ENCODE data around the gene DYNLT2. TPM values are rescaled to one million over a fixed set of nuclear protein-coding genes. Genes with fewer than 3 reads are reported as not detected.

DYNLT2 gene
- total RNA-seq, 2 experiments from 2014 or later, result 2.2 to 2.4 TPM

- ChIA-PET POLR2A (interaction anchor here (2.1 to 3.0 kb wide), 2 partner anchors 9 to 12 kb away, joined by 8 to 20 read pairs; partner anchors contain the start of genes C6orf120, PHF10 and WDR27), CTCF (no interaction called here)
- DNase-seq (no peak), ATAC-seq (no peak)
- H3K36me3 Mint-ChIP-seq (ENCODE audit: low read depth), result peaks cover 60% of the 10 kb centered on the region
- TF ChIP-seq, protein P1, sequence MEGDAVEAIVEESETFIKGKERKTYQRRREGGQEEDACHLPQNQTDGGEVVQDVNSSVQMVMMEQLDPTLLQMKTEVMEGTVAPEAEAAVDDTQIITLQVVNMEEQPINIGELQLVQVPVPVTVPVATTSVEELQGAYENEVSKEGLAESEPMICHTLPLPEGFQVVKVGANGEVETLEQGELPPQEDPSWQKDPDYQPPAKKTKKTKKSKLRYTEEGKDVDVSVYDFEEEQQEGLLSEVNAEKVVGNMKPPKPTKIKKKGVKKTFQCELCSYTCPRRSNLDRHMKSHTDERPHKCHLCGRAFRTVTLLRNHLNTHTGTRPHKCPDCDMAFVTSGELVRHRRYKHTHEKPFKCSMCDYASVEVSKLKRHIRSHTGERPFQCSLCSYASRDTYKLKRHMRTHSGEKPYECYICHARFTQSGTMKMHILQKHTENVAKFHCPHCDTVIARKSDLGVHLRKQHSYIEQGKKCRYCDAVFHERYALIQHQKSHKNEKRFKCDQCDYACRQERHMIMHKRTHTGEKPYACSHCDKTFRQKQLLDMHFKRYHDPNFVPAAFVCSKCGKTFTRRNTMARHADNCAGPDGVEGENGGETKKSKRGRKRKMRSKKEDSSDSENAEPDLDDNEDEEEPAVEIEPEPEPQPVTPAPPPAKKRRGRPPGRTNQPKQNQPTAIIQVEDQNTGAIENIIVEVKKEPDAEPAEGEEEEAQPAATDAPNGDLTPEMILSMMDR (IDR thresholded peaks at IDR 0.05), result no peak
- no peaks in the 10 kb centered on the region for H3K9me3 Mint-ChIP-seq
- no peak overlapping the region for H3K4me3 Mint-ChIP-seq
- intact Hi-C loops (cut with micrococcal nuclease), result no loop called here
- no peak overlapping the region for H3K27ac Mint-ChIP-seq
- H3K27me3 Mint-ChIP-seq, result no peaks in the 10 kb centered on the region
- peaks cover 18% of the 10 kb centered on the region for H3K4me1 Mint-ChIP-seq (ENCODE audit: low read depth)
These were observed 36.8 kb downstream of the DYNLT2 start for GRCh38 chr6:169714595-169714994.

GRCh38 chr6:169714178-169714577 lies 37.2 kb downstream of the DYNLT2 start:
- peaks cover 18% of the 10 kb centered on the region for H3K4me1 Mint-ChIP-seq (ENCODE audit: low read depth)
- TF ChIP-seq, protein P1 (IDR thresholded peaks at IDR 0.05), result no peak
- DNase-seq, result no peak
- intact Hi-C loops (cut with micrococcal nuclease), result no loop called here
- no peak overlapping the region for H3K27ac Mint-ChIP-seq
- POLR2A ChIA-PET, result interaction anchor here (2.1 to 3.0 kb wide), 2 partner anchors 10 to 12 kb away, joined by 8 to 20 read pairs; partner anchors contain the start of genes C6orf120, PHF10 and WDR27
- ATAC-seq, result no peak
- CTCF ChIA-PET, result no interaction called here
- H3K4me3 Mint-ChIP-seq, result no peak overlapping the region
- H3K36me3 Mint-ChIP-seq (ENCODE audit: low read depth), result peaks cover 55% of the 10 kb centered on the region
- H3K9me3 Mint-ChIP-seq, result no peaks in the 10 kb centered on the region
- no peaks in the 10 kb centered on the region for H3K27me3 Mint-ChIP-seq

GRCh38 chr6:169710009-169710408 lies 41.4 kb downstream of the DYNLT2 start:
- POLR2A ChIA-PET, result interaction anchor here (0.9 to 4.6 kb wide), 3 partner anchors 8 to 15 kb away, joined by 3 to 28 read pairs (median 5); partner anchors contain the start of genes C6orf120, PHF10 and WDR27
- Mint-ChIP-seq H3K36me3 (ENCODE audit: low read depth) (peaks cover 46% of the 10 kb centered on the region), H3K27ac (peak overlapping the region; percentile 51), H3K9me3 (no peaks in the 10 kb centered on the region), H3K27me3 (no peaks in the 10 kb centered on the region), H3K4me1 (ENCODE audit: low read depth) (peaks cover 37% of the 10 kb centered on the region), H3K4me3 (no peak overlapping the region)
- no peak for ATAC-seq
- TF ChIP-seq, protein P1 (IDR thresholded peaks at IDR 0.05), result no peak
- CTCF ChIA-PET, result interaction anchor here (0.9 to 3.6 kb wide), 4 partner anchors 9 to 844 kb away, joined by 3 to 34 read pairs (median 6); partner anchors contain the start of genes C6orf120, TBP and WDR27
- intact Hi-C loops (cut with micrococcal nuclease), result no loop called here
- DNase-seq, result no peak

DNA sequence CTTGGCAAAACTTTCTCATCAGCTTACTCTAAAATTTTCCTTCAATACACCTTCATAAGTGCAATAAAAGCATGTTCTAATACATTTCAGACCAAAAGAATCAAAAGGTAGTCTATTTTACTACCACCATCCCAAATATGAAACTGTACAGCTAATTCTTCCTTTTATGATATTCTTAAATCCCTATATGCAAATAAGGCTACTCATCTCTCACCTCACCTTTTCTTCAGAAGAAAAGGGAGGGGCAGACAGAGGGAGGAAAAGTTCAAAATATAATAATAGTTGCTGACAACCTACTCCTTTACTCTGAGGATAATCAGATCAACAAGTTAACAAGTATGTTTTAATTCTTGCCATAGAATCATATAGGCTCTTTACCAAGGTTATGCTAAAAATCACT lies 42.1 kb downstream of the DYNLT2 start:
- TF ChIP-seq, protein P1 (IDR thresholded peaks at IDR 0.05), result no peak
- ATAC-seq (peak; percentile 39), DNase-seq (no peak)
- CTCF ChIA-PET, result interaction anchor here (0.7 to 3.6 kb wide), 5 partner anchors 8 to 80 kb away, joined by 3 to 34 read pairs (median 3); partner anchors contain the start of genes C6orf120, DYNLT2, ERMARD and WDR27
- Mint-ChIP-seq H3K36me3 (ENCODE audit: low read depth) (peaks cover 43% of the 10 kb centered on the region), H3K27ac (peak overlapping the region; percentile 51), H3K27me3 (no peaks in the 10 kb centered on the region), H3K4me3 (no peak overlapping the region), H3K9me3 (no peaks in the 10 kb centered on the region), H3K4me1 (ENCODE audit: low read depth) (peaks cover 40% of the 10 kb centered on the region)
- POLR2A ChIA-PET, result interaction anchor here (0.9 to 4.6 kb wide), 3 partner anchors 7 to 16 kb away, joined by 3 to 28 read pairs (median 5); partner anchors contain the start of genes C6orf120, PHF10 and WDR27
- intact Hi-C loops (cut with micrococcal nuclease), result no loop called here

- intact Hi-C loops (cut with micrococcal nuclease), result no loop called here
- peaks cover 49% of the 10 kb centered on the region for H3K36me3 Mint-ChIP-seq (ENCODE audit: low read depth)
These were observed 43.6 kb downstream of the DYNLT2 start for GRCh38 chr6:169707772-169708171.

More at GRCh38 chr6:169707772-169708171, 43.6 kb downstream of the DYNLT2 start:
- H3K9me3 Mint-ChIP-seq, result no peaks in the 10 kb centered on the region
- CTCF ChIA-PET, result interaction anchor here (3.6 kb wide), 1 partner anchor 12 kb away, joined by 34 read pairs; no protein-coding TSS in a partner anchor
- POLR2A ChIA-PET, result interaction anchor here (0.6 to 4.6 kb wide), 5 partner anchors 9 to 18 kb away, joined by 3 to 28 read pairs (median 4); partner anchors contain the start of gene PHF10
- ATAC-seq, result peak; percentile 38
- no peak overlapping the region for H3K4me3 Mint-ChIP-seq
- H3K4me1 Mint-ChIP-seq (ENCODE audit: low read depth), result peaks cover 48% of the 10 kb centered on the region
- no peaks in the 10 kb centered on the region for H3K27me3 Mint-ChIP-seq
- H3K27ac Mint-ChIP-seq, result peak overlapping the region; percentile 70
- DNase-seq, result no peak
- TF ChIP-seq, protein P1 (IDR thresholded peaks at IDR 0.05), result no peak
